Thoracic aorta (tissue), 2 donors: ENCODE results near the gene TP53I13. TPM values are rescaled to one million over a fixed set of nuclear protein-coding genes. Genes with fewer than 3 reads are reported as not detected.

ENCODE experiments used
- ATAC-seq: fragments of 150-250 bp; one replicate; pipeline ENCODE4 v1.8.0; 2017; ENCODE audit warnings: low read depth; ENCODE audit not compliant: insufficient number of reproducible peaks, low FRiP score
- DNase-seq: peaks from one replicate; pipeline ENCODE4 v3.0.0-alpha.2; 2020; ENCODE audit warnings: low spot score
- H3K27ac ChIP-seq, 2 donors: fragments of 200-600 bp; sonication (generic); 1 replicate in 1 of 2; 2 replicates in 1 of 2; pipeline ENCODE4 v1.5.1; 2016; ENCODE audit warnings: mild to moderate bottlenecking in 2 of 2, moderate library complexity in 2 of 2
- H3K27me3 ChIP-seq: fragments of 200-600 bp; sonication (generic); replicated peaks from 2 replicates; pipeline ENCODE4 v1.6.0; 2016; ENCODE audit warnings: mild to moderate bottlenecking; ENCODE audit not compliant: insufficient read depth
- H3K36me3 ChIP-seq: fragments of 200-600 bp; sonication (generic); one replicate; pipeline ENCODE4 v1.5.1; 2016
- H3K4me1 ChIP-seq, 2 donors: fragments of 200-600 bp; sonication (generic); 1 replicate in 1 of 2; 2 replicates in 1 of 2; pipeline versions ENCODE4 v1.5.1 to v1.6.0; 2016; ENCODE audit warnings: low read depth in 2 of 2, mild to moderate bottlenecking in 1 of 2; ENCODE audit not compliant: control insufficient read depth in 1 of 2
- H3K4me3 ChIP-seq: fragments of 200-600 bp; sonication (generic); 2 replicates; pipeline ENCODE4 v1.5.1; 2016; ENCODE audit warnings: mild to moderate bottlenecking
- H3K9me3 ChIP-seq: fragments of 200-600 bp; sonication (generic); 2 replicates; pipeline ENCODE4 v1.5.1; 2016
- CTCF ChIP-seq: fragments of 200-600 bp; sonication (generic); IDR thresholded peaks from one replicate; pipeline ENCODE4 v1.5.1; 2019; ENCODE audit warnings: antibody characterized with exemption
- total RNA-seq, 2 donors: library from RNA; depleted of rRNA; stranded (reverse); fragments of >200 nt; gene quantifications; one replicate each; pipeline versions ENCODE4 v1.1.0 to v1.2.3, GENCODE V29; 2016

TP53I13 gene
- total RNA-seq, 2 donors from 2014 or later, result 54.4 to 92.6 TPM

- no peak for TF ChIP-seq CTCF
Measured at GRCh38 chr17:29612404-29613280, 44.1 kb downstream of the TP53I13 start.

GRCh38 chr17:29613352-29613837 lies 44.9 kb downstream of the TP53I13 start:
- ATAC-seq (peak; percentile 44), DNase-seq (peak; percentile 72)
- Histone ChIP-seq H3K9me3 (no peaks in the 10 kb centered on the region), H3K4me1 (peaks cover 35 to 56% of the 10 kb centered on the region in 2 donors), H3K27ac (no peak overlapping the region), H3K4me3 (peak overlapping the region; percentile 62), H3K36me3 (no peaks in the 10 kb centered on the region), H3K27me3 (no peaks in the 10 kb centered on the region)
- TF ChIP-seq CTCF, result peak; percentile 85

More at GRCh38 chr17:29612404-29613280, 44.1 kb downstream of the TP53I13 start:
- DNase-seq (no peak), ATAC-seq (no peak)
- no peak overlapping the region for H3K27ac ChIP-seq
- H3K4me3 ChIP-seq, result peak overlapping the region; percentile 62
- peaks cover 34 to 48% of the 10 kb centered on the region in 2 donors for H3K4me1 ChIP-seq
- no peaks in the 10 kb centered on the region for H3K27me3 ChIP-seq
- no peaks in the 10 kb centered on the region for H3K36me3 ChIP-seq
- no peaks in the 10 kb centered on the region for H3K9me3 ChIP-seq

GRCh38 chr17:29613856-29614255 lies 45.4 kb downstream of the TP53I13 start:
- Histone ChIP-seq H3K27ac (no peak overlapping the region), H3K9me3 (no peaks in the 10 kb centered on the region), H3K27me3 (no peaks in the 10 kb centered on the region), H3K4me1 (peaks cover 35 to 60% of the 10 kb centered on the region in 2 donors), H3K36me3 (no peaks in the 10 kb centered on the region), H3K4me3 (peak overlapping the region; percentile 62)
- ATAC-seq (no peak), DNase-seq (no peak)
- TF ChIP-seq CTCF, result no peak

GRCh38 chr17:29614349-29615047 lies 46.0 kb downstream of the TP53I13 start:
- H3K36me3 ChIP-seq, result no peaks in the 10 kb centered on the region
- TF ChIP-seq CTCF, result no peak
- no peak for DNase-seq
- no peaks in the 10 kb centered on the region for H3K27me3 ChIP-seq
- H3K4me3 ChIP-seq, result no peak overlapping the region
- peaks cover 35 to 67% of the 10 kb centered on the region in 2 donors for H3K4me1 ChIP-seq
- H3K9me3 ChIP-seq, result no peaks in the 10 kb centered on the region
- no peak for ATAC-seq
- H3K27ac ChIP-seq, result no peak overlapping the region

GRCh38 chr17:29615048-29615385 lies 46.5 kb downstream of the TP53I13 start:
- peak overlapping the region; percentile 70 for H3K4me3 ChIP-seq
- no peak for ATAC-seq
- no peaks in the 10 kb centered on the region for H3K27me3 ChIP-seq
- TF ChIP-seq CTCF, result no peak
- no peaks in the 10 kb centered on the region for H3K9me3 ChIP-seq
- no peak for DNase-seq
- no peak overlapping the region for H3K27ac ChIP-seq
- H3K4me1 ChIP-seq, result peaks cover 35 to 72% of the 10 kb centered on the region in 2 donors
- no peaks in the 10 kb centered on the region for H3K36me3 ChIP-seq
